SK-N-MC (cell line): ENCODE measurements around the gene MYO9A.

ENCODE experiments used
- EZH2 ChIP-seq: fragments of 200-600 bp; sonication (generic); IDR thresholded peaks from one replicate; pipeline ENCODE4 v1.6.1; 2017; ENCODE audit warnings: antibody characterized with exemption
- POLR2AphosphoS5 ChIP-seq: IDR thresholded peaks from 2 replicates; pipeline ENCODE4 v1.6.1; 2012; ENCODE audit warnings: mild to moderate bottlenecking, low read depth, low read length, borderline replicate concordance

GRCh38 chr15:71937650-71938311 is 180.2 kb downstream of the MYO9A start:
- no peak for TF ChIP-seq POLR2AphosphoS5
- no peak for TF ChIP-seq EZH2
